Loucy (cell line): ENCODE measurements around the gene CACNG6.

Experiments
- EZH2phosphoT487 ChIP-seq: fragments of 200-600 bp; IDR thresholded peaks from 2 replicates; pipeline ENCODE4 v1.6.1; 2018; ENCODE audit warnings: antibody characterized with exemption, mild to moderate bottlenecking, moderate library complexity, borderline replicate concordance
- TF ChIP-seq, protein P1 (sequence below): fragments of 200-600 bp; sonication (generic); conservative IDR thresholded peaks from 2 replicates; pipeline ENCODE4 v1.5.1; 2014; ENCODE audit warnings: mild to moderate bottlenecking, antibody characterized with exemption, low read length

GRCh38 chr19:53983457-53984289 lies 7.8 kb upstream of the CACNG6 start:
- TF ChIP-seq, protein P1, sequence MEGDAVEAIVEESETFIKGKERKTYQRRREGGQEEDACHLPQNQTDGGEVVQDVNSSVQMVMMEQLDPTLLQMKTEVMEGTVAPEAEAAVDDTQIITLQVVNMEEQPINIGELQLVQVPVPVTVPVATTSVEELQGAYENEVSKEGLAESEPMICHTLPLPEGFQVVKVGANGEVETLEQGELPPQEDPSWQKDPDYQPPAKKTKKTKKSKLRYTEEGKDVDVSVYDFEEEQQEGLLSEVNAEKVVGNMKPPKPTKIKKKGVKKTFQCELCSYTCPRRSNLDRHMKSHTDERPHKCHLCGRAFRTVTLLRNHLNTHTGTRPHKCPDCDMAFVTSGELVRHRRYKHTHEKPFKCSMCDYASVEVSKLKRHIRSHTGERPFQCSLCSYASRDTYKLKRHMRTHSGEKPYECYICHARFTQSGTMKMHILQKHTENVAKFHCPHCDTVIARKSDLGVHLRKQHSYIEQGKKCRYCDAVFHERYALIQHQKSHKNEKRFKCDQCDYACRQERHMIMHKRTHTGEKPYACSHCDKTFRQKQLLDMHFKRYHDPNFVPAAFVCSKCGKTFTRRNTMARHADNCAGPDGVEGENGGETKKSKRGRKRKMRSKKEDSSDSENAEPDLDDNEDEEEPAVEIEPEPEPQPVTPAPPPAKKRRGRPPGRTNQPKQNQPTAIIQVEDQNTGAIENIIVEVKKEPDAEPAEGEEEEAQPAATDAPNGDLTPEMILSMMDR: no peak
- no peak for TF ChIP-seq EZH2phosphoT487
